Endometrium (tissue), 2 donors: ENCODE data around the gene REV3L.
"Not testable (repeated sequence)": the region's sequence is repeated elsewhere in the genome, so short reads cannot be mapped to it uniquely, and the experiment has no call there.

ENCODE experiments used
- FAIRE-seq: peaks from 2 replicates; lab custom pipeline; 2012; peaks lifted over from hg19 to GRCh38; lab: Jason Lieb, UNC
- donor health status: control.
- donor health status: control.

The REV3L gene

DNA sequence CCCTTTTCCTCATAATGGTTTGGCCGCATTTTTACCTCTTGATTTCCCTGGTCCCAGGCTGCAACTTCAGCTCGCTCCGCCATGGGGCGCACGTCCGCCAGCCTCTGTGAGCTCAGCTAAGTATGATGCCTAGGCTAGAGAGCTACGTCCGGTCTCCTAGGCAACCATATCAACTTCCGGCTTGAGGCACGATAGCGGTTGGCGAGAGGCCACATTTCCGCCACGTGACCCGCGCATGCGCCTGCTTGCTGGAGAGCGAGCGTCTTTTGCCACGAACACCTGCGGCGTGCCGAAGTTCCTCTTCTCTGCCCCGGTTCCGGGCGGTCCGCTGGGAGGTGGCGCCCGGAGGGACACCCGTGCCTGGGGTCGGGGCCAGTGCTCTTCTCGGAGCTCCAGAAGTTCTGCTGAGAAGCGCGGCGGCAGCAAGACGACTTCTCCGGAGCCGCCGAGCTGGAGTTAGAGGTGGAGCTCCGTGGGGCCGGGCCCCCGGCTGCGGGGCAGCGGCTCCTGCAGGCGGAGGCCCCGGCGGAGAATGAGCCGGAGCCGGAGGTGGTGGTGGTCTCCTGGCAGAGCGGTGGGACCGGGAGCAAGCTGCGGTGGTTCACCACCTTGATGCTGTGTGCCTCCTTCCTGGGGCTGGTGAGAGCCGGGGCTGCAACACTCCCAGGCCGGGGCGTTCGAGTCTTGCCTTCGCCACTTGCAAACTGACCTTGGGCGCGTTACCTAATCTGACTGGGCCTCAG lies 223.8 kb downstream of the REV3L start:
- peak; percentile 87 for FAIRE-seq

- FAIRE-seq: no peak
These were observed 224.4 kb downstream of the REV3L start for GRCh38 chr6:111258615-111259088.

DNA sequence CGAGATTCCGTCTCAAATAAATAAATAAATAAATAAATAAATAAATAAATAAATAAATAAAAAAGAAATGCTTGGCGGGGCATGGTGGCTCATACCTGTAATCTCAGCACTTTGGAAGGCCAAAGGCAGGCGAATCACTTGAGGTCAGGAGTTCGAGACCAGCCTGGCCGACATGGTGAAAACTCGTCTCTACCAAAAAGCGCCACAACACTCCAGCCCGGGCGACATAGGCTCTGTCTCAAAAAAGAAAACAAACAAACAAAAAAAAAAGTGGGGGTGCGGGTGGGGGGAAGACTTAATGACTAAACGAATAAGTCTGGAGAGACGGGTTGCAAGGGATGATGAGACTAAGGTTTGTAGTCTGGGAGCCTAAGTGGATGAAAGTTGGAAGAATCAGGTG lies 225.0 kb downstream of the REV3L start:
- no peak for FAIRE-seq

- no peak for FAIRE-seq
These were observed 226.4 kb downstream of the REV3L start for GRCh38 chr6:111256646-111257045.

- not testable (repeated sequence) for FAIRE-seq
These were observed 227.2 kb downstream of the REV3L start for GRCh38 chr6:111255838-111256237.

DNA sequence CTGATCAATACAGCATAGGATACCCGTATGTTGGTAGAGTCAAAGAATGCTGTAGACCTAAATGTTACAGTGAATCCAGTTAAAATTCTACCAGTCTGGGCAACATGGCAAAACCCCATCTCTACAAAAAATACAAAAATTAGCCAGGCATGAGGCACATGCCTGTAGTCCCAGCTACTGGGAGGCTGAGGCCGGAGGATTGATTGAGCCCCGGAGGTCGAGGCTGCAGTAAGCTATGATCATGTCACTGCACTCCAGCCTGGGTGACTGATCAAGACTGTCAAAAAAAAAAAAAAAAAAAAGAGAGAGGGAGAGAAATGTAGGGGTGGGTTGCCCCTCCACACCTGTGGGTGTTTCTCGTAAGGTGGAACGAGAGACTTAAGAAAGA lies 228.2 kb downstream of the REV3L start:
- FAIRE-seq: no peak

GRCh38 chr6:111254004-111254778 lies 228.8 kb downstream of the REV3L start:
- FAIRE-seq: no peak

GRCh38 chr6:111252726-111253125 lies 230.3 kb downstream of the REV3L start:
- no peak for FAIRE-seq

- FAIRE-seq: no peak
These were observed 232.1 kb downstream of the REV3L start for GRCh38 chr6:111250791-111251354.
